NCI-H2107 treated with DMSO at 0.1 percent for 48 hours (cell line): ENCODE data around the gene TSC22D3.
"Not testable (repeated sequence)": the region's sequence is repeated elsewhere in the genome, so short reads cannot be mapped to it uniquely, and the experiment has no call there.

Source experiments
- DNase-seq: peaks from one replicate; lab custom pipeline; 2025; ENCODE audit not compliant: unreplicated experiment; lab: John Stamatoyannopoulos, UW

The TSC22D3 gene

DNA sequence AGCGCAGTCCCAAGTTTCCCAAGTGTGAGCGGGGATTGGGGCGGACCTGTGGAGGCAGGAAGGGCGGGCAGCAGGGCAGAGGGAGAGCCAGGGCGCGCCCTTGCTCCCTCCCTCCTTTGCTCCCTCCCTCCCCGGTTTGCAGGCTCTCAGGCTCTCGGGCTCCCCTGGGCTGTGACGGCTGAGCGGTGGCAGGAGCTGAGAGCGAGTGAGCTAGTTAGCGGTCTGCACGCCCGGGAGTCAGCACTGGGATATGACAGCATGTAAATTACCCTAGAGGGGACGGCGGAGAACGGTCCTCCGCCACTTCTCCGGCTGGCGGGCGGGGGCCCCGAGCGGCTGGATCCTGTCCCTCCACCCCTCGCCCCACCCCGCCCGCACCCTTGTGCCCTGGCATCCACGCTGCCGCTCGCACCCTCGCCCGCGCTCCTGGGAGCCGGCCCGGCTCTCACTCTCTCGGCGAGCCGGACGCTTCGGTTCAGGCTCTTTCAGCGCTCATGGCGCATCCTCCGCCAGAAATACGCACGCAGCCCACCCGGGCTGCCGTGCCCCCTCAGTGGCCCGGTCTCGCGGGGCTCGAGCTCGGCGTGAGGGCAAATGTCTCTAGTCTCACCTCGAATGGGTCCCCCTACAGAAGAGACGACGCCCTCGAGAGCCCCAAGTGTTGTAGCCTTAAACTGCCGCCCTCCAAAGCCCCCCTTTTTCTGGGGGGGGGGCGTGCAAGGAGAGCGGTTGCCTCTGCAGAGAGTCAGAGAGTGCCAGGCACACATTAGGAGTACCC lies at the start of gene TSC22D3:
Gene TSC22D3, minus strand, starts transcription at position 54 of the 778 bp plus-strand sequence. CDS start 368 bp downstream, outside the sequence.
- DNase-seq, result peak; percentile 47

GRCh38 chrX:107823456-107823855 lies 47.9 kb upstream of the TSC22D3 start:
- DNase-seq, result no peak

GRCh38 chrX:107823042-107823441 lies 47.5 kb upstream of the TSC22D3 start:
- no peak for DNase-seq

DNA sequence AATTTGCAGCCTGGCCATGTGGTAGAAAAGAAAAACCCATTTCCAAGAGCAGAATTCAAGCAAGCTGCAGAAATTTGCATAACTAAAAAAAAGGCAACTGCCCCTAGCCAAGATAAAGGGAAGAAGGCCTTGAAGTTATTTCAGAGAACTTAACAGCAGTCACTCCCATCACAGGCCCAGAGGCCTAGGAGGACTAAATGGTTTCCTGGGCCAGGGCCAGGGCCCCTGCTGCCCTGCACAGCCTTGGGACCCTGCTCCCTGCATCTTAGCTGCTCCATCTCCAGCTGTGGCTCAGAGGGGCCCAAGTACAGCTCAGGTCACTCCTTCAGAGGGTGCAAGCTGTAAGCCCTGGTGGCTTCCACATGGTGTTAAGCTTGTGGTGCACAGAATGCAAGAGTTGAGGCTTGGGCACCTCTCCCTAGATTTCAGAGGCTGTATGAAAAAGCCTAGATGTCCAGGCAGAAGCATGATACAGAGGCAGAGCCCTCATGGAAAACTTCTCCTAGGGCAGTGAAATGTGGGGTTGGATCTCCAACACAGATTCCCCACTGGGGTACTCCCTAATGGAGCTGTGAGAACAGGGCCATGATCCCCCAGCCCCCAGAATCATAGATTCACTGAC lies 43.4 kb upstream of the TSC22D3 start:
- no peak for DNase-seq

DNA sequence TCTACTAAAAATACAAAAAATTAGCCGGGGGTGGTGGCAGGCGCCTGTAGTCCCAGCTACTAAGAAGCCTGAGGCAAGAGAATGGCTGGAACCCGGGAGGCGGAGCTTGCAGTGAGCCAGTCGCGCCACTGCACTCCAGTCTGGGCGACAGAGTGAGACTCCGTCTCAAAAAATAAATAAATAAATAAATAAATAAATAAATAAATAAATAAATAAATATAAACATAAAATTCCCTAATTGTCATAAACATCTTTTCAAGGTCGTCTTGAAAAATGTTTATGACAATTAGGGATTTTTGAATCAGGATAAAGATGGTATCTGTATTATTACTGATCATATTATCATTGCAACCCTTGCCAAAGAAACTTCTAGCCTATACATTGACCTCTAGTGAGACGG lies 34.5 kb upstream of the TSC22D3 start:
- not testable (repeated sequence) for DNase-seq

DNA sequence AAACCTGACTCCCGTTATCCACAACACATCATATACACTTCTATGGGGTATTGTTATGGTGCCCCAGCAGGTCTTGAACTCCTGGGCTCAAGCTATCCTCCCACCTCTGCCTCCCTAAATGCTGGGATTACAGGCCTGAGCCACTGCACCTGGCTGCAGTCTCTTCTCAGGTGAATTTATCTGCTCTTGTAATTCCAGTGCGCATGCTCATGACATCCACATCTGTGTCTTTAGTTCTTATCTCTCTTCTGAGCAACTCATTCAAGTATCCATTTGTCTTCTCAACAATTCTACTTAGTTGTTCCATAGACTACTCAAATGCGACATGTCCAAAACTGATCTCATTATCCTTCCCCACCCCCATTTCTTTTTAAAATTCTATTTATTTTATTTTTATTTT lies 29.6 kb upstream of the TSC22D3 start:
- DNase-seq, result no peak

- no peak for DNase-seq
Measured at GRCh38 chrX:107804427-107804826, 28.8 kb upstream of the TSC22D3 start.

DNA sequence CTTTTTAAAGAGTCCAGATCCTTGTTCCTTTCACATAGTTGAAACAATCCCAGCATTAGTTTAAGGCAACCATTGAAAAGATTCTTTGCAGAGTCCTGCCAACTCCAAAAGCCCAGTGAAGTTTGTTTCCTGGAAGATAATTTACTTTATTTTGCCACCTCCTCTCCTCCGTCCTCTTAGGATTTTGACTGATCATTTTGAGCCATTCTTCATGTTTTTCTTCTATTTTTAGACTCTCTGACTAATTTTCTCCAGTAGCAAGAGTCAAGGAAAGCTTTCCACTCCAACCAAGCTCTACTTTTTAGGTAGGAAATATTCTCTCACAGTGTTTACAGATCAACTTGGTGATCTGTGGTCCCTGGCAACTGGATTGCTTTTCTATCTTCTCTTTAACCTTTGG lies 12.2 kb upstream of the TSC22D3 start:
- DNase-seq, result no peak

- no peak for DNase-seq
Measured at GRCh38 chrX:107780525-107780924, 4.9 kb upstream of the TSC22D3 start.

DNA sequence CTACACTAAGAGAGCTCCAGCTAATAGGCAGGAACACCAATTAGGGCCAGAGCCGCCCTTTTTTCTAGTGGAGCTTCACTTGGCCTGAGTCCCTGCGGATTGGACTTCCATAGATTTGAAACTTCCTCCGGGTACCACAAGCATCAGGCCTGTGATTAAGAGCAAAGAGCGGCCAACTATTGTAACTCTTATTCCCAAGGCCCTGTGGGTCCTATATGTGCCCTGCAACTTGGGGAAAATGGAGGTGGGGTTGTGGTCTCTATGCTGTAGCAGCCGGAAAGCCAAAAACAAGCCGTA lies 1.9 kb upstream of the TSC22D3 start, which contains the start of gene NCBP2L:
Gene NCBP2L, plus strand, starts transcription at position 198 of the 297 bp plus-strand sequence. CDS start 16,488 bp downstream, outside the sequence.
- DNase-seq, result no peak

- peak; percentile 79 for DNase-seq
Measured at GRCh38 chrX:107776649-107777535, 1.3 kb upstream of the TSC22D3 start.

DNA sequence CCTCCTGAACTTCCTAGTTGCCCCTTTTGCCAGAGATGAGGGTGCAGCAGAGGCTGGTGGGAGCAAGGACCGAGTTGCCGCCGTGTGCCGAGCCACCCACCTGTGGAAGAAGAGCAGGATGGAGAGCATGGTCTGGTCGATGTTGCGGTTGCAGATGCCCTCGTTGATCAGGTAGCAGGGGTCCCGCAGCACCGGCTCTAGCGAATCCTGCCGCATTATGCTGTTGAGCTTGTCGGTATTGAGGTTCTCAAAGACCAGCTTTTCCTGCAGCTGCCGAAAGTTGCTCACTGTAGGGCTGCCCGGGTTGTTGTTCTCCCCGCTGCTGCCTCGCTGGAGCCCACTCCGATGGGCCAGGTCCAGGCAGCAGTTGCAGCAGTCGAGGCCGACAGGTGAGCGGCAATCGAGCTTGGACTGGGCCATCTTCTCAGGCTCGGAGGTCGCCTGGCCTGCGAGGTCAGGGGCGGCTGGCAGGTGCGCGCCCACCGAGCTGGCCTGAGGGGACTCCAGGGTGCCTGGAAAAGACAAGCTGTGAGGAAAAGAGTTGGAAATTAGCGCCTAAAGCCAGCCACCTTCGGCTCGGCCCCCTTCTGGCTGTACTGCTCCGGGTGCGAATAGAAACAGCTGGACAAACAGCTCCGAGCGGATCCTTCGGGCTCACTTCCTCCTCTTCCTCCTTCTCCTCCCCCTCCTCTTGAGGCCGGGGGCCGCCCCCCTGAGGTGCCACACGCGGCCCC lies 420 bp downstream of the TSC22D3 start:
- DNase-seq, result no peak

GRCh38 chrX:107773906-107774435 lies 1.6 kb downstream of the TSC22D3 start:
- no peak for DNase-seq

- no peak for DNase-seq
Measured at GRCh38 chrX:107773206-107773605, 2.4 kb downstream of the TSC22D3 start.

GRCh38 chrX:107769581-107770317 lies 5.8 kb downstream of the TSC22D3 start:
- DNase-seq, result peak; percentile 61

- no peak for DNase-seq
Measured at GRCh38 chrX:107768051-107768450, 7.5 kb downstream of the TSC22D3 start.

- DNase-seq, result no peak
Measured at GRCh38 chrX:107766470-107767150, 9.0 kb downstream of the TSC22D3 start.

DNA sequence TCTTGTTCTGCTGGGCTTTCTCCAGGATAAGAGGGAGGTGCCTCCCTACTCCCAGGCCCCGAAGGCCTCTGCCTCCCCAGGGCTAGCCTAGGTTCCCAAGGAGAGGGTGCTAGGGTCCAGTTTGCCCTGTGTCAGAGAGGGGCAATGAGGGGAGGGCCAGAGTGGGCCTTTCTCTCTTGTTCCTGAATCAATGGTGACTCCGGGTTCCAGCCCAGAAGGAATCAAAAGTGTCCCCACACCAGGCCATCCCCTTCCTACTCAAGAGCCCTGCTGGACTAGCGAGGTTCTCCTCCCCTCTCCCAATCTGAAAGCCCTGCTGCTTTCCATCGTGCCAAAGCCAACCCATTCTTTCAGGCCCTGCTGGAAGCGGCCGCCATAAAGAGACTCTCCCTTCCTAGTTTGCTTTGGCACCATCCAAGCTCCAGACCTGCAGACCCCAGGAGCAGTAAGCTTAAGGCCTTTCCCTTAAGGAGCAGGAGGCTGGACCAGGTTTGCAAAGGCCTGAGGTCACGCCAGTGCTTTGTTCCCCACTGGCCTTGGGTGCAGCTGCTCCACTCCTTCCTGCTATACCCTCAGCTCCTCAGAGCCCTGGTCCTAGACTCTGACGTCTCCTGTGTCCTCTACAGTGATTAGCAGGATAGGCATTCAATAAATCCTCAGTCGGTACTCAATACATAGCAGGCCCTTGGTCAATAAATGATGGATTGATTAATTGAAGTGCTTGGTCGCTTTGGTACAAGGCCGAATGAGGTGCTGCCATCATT lies 10.6 kb downstream of the TSC22D3 start:
- DNase-seq, result no peak

GRCh38 chrX:107763647-107764046 lies 11.9 kb downstream of the TSC22D3 start:
- DNase-seq, result no peak
